OCI-LY3 (cell line): ENCODE data around the gene IBA57.

Experiments used
- EZH2phosphoT487 ChIP-seq: fragments of 200-600 bp; shearing (Covaris generic); IDR thresholded peaks from 2 replicates; pipeline ENCODE4 v1.6.1; 2018; ENCODE audit warnings: antibody characterized with exemption, mixed run types, low read depth
- TF ChIP-seq, protein P1 (sequence below): fragments of 200-600, 300-600 bp; sonication (generic); IDR thresholded peaks from 2 replicates; pipeline ENCODE4 v1.5.1; 2014; ENCODE audit warnings: antibody characterized with exemption, low read length, low read depth

DNA sequence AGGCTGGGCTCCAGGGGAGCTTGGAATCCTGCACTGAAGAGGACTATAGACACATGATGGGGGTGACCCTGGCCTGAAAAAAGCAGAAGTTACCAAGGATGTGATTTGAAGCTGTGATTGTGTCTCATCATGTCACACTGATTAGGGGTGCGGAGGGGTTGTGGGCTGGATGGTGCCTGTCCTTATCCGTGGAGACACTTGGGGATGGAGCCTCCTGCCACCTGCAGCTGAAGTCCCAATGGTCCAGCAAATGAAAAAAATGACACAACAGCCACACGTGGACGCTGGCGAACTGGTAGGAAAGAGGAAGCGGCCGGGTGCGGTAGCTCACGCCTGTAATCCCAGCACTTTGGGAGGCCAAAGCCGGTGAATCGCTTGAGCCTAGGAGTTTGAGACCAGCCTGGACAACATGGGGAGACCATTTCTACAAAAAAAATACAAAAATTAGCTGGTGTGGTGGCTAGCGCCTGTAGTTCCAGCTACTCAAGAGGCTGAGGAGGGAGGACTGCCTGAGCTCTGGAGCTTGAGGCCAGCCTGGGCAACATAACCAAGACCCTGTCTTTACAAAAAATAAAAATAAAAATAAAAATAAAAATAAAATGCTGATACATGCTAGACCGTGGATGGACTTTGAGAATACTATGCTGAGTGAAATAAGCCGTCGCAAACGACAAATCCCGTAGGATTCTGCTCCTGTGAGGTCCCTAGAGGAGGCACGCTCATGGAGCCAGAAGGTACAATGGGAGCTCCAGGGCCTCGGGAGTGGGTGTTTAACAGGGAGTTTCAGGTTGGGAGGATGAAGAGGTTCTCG lies 838 bp upstream of the IBA57 start:
- TF ChIP-seq, protein P1, sequence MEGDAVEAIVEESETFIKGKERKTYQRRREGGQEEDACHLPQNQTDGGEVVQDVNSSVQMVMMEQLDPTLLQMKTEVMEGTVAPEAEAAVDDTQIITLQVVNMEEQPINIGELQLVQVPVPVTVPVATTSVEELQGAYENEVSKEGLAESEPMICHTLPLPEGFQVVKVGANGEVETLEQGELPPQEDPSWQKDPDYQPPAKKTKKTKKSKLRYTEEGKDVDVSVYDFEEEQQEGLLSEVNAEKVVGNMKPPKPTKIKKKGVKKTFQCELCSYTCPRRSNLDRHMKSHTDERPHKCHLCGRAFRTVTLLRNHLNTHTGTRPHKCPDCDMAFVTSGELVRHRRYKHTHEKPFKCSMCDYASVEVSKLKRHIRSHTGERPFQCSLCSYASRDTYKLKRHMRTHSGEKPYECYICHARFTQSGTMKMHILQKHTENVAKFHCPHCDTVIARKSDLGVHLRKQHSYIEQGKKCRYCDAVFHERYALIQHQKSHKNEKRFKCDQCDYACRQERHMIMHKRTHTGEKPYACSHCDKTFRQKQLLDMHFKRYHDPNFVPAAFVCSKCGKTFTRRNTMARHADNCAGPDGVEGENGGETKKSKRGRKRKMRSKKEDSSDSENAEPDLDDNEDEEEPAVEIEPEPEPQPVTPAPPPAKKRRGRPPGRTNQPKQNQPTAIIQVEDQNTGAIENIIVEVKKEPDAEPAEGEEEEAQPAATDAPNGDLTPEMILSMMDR, result no peak
- no peak for TF ChIP-seq EZH2phosphoT487
